Prostate gland (tissue), 2 donors: ENCODE data around the gene SIM2. TPM values are rescaled to one million over a fixed set of nuclear protein-coding genes. Genes with fewer than 3 reads are reported as not detected.

Experiments
- DNase-seq: peaks from one replicate; pipeline ENCODE4 v3.0.0-alpha.2; 2019; ENCODE audit warnings: low spot score
- H3K27ac ChIP-seq, 2 donors: fragments of 200-600 bp; sonication (generic); 2 replicates each; pipeline ENCODE4 v1.5.1; 2017 to 2019
- H3K27me3 ChIP-seq: fragments of 200-600 bp; sonication (generic); replicated peaks from 2 replicates; pipeline ENCODE4 v1.5.1; 2019; ENCODE audit not compliant: insufficient read depth
- H3K36me3 ChIP-seq, 2 donors: fragments of 200-600 bp; sonication (generic); 1 replicate in 1 of 2; 2 replicates in 1 of 2; pipeline versions ENCODE4 v1.5.1 to v1.8.1; 2017 to 2019
- H3K4me1 ChIP-seq: fragments of 200-600 bp; sonication (generic); replicated peaks from 2 replicates; pipeline ENCODE4 v1.5.1; 2019
- H3K4me3 ChIP-seq, 2 donors: fragments of 200-600 bp; sonication (generic); 2 replicates each; pipeline ENCODE4 v1.5.1; 2017 to 2019
- H3K9me3 ChIP-seq: fragments of 200-600 bp; sonication (generic); 2 replicates; pipeline ENCODE4 v1.5.1; 2017
- CTCF ChIP-seq, 4 experiments: fragments of 200-600 bp in 2 of 4; fragments of 450-650 bp in 2 of 4; sonication (generic) in 2 of 4; IDR thresholded peaks; 1 replicate in 3 of 4; 2 replicates in 1 of 4; pipeline ENCODE4 v1.5.1; 2016 to 2019; ENCODE audit warnings: antibody characterized with exemption in 4 of 4, mild to moderate bottlenecking in 2 of 4, moderate library complexity in 2 of 4
- POLR2A ChIP-seq: fragments of 450-650 bp; IDR thresholded peaks from one replicate; pipeline ENCODE4 v1.6.1; 2016; ENCODE audit warnings: antibody characterized with exemption, mild to moderate bottlenecking
- POLR2AphosphoS5 ChIP-seq: sonication (generic); formaldehyde crosslinking; IDR thresholded peaks from one replicate; pipeline ENCODE4 v1.6.1; 2017; ENCODE audit warnings: antibody characterized with exemption
- WGBS: methylation state at CpG from one replicate; pipeline ENCODE4 v1.1.5; 2018; 5-methylcytosine and 5-hydroxymethylcytosine counted together
- intact Hi-C: fragments of 100-400 bp; cut with DNase I; formaldehyde crosslinking; loops from one replicate; pipeline ENCODE4 v1.14.2; 2022
- total RNA-seq, 2 donors: library from RNA; depleted of rRNA; stranded (reverse); fragments of >200 nt; gene quantifications; one replicate each; pipeline ENCODE4 v1.1.0, GENCODE V29; 2016

SIM2 gene
- total RNA-seq, 2 donors from 2014 or later, result 1.0 to 16.3 TPM

GRCh38 chr21:36694593-36695282 lies 4.2 kb upstream of the SIM2 start:
- intact Hi-C loops, result no loop called here
- DNase-seq, result no peak
- TF ChIP-seq POLR2AphosphoS5, result no peak
- TF ChIP-seq POLR2A, result no peak
- no peak for TF ChIP-seq CTCF (IDR thresholded peaks at IDR 0.05)
- Histone ChIP-seq H3K27ac (no peak overlapping the region), H3K9me3 (no peaks in the 10 kb centered on the region), H3K27me3 (peaks cover 35% of the 10 kb centered on the region), H3K36me3 (no peaks in the 10 kb centered on the region), H3K4me1 (peaks cover 11% of the 10 kb centered on the region), H3K4me3 (no peak overlapping the region)
- WGBS, result 19% methylated on average over 19 of the region's 19 CpGs

GRCh38 chr21:36695283-36695634 lies 3.7 kb upstream of the SIM2 start:
- no peak for DNase-seq
- Histone ChIP-seq H3K36me3 (no peaks in the 10 kb centered on the region), H3K4me3 (no peak overlapping the region), H3K27me3 (peaks cover 35% of the 10 kb centered on the region), H3K9me3 (no peaks in the 10 kb centered on the region), H3K4me1 (peaks cover 11% of the 10 kb centered on the region), H3K27ac (no peak overlapping the region)
- no peak for TF ChIP-seq POLR2A
- TF ChIP-seq POLR2AphosphoS5, result no peak
- TF ChIP-seq CTCF (IDR thresholded peaks at IDR 0.05), result no peak
- intact Hi-C loops, result no loop called here
- WGBS, result 28% methylated on average over 5 of the region's 5 CpGs

GRCh38 chr21:36695671-36696389 lies 3.1 kb upstream of the SIM2 start:
- 12% methylated on average over 44 of the region's 44 CpGs for WGBS
- DNase-seq, result no peak
- Histone ChIP-seq H3K4me3 (no peak overlapping the region), H3K4me1 (peaks cover 11% of the 10 kb centered on the region), H3K27me3 (peaks cover 35% of the 10 kb centered on the region), H3K9me3 (no peaks in the 10 kb centered on the region), H3K36me3 (no peaks in the 10 kb centered on the region), H3K27ac (no peak overlapping the region)
- TF ChIP-seq POLR2A (no peak), POLR2AphosphoS5 (no peak), CTCF (IDR thresholded peaks at IDR 0.05) (no peak)
- intact Hi-C loops, result no loop called here

GRCh38 chr21:36696390-36697059 lies 2.4 kb upstream of the SIM2 start:
- H3K9me3 ChIP-seq, result no peaks in the 10 kb centered on the region
- TF ChIP-seq CTCF (IDR thresholded peaks at IDR 0.05) (no peak), POLR2AphosphoS5 (no peak)
- H3K27ac ChIP-seq, result no peak overlapping the region
- no peak for DNase-seq
- intact Hi-C loops, result no loop called here
- no peaks in the 10 kb centered on the region for H3K36me3 ChIP-seq
- H3K4me3 ChIP-seq, result no peak overlapping the region
- 8% methylated on average over 39 of the region's 39 CpGs for WGBS
- H3K4me1 ChIP-seq, result peaks cover 11% of the 10 kb centered on the region
- H3K27me3 ChIP-seq, result peaks cover 35% of the 10 kb centered on the region
